Activated T-cell treated with anti-CD3 and anti-CD28 coated beads, Interleukin-2, amount 50 U/mL, for 1 hour (primary cell): ENCODE data around the gene RAP1A.
"Not testable (repeated sequence)": the region's sequence is repeated elsewhere in the genome, so short reads cannot be mapped to it uniquely, and the experiment has no call there.

Experiments
- DNase-seq: peaks from one replicate; pipeline ENCODE4 v3.0.0-alpha.2; 2020

RAP1A gene

GRCh38 chr1:111671852-111672251 lies 52.3 kb downstream of the RAP1A start:
- no peak for DNase-seq

- DNase-seq: no peak
These were observed 52.7 kb downstream of the RAP1A start for GRCh38 chr1:111672331-111672730.

GRCh38 chr1:111677604-111678003 lies 58.0 kb downstream of the RAP1A start:
- DNase-seq: no peak

- DNase-seq: no peak
These were observed 60.0 kb downstream of the RAP1A start for GRCh38 chr1:111679541-111679940.

- DNase-seq: not testable (repeated sequence)
These were observed 60.7 kb downstream of the RAP1A start for GRCh38 chr1:111680212-111680800.

DNA sequence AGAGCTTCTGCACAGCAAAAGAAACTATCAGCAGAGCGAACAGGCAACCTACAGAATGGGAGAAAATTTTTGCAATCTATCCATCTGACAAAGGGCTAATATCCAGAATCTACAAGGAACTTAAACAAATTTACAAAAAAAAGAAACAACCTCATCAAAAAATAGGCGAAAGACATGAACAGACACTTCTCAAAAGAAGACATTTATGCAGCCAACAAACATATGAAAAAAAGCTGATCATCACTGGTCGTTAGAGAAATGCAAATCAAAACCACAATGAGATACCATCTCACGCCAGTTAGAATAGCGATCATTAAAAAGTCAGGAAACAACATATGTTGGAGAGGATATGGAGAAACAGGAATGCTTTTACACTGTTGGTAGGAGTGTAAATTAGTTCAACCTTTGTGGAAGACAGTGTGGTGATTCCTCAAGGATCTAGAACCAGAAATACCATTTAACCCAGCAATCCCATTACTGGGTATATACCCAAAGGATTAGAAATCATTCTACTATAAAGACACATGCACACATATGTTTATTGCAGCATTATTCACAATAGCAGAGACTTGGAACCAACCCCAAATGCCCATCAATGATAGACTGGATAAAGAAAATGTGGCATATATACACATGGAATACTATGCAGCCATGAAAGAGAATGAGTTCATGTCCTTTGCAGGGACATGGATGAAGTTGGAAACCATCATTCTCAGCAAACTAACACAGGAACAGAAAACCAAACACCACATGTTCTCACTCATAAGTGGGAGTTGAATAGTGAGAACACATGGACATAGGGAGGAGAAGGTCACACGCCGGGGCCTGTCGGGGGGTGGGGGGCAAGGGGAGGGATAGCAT lies 65.9 kb downstream of the RAP1A start:
- not testable (repeated sequence) for DNase-seq

DNA sequence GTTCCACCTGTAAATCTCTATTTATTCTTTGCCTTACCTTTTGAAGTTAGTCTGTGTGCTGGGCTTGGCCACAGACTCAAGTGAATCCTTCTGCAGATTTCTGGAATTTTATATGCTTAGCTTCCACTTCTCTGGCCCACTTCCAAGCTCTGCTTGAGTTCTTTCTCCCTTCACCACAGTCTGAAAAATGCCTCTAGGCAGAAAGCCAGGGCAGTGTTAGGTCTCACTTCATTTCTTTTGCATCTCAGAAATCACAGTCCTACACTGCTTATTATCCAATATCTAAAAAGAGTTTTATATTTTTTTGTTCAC lies 70.7 kb downstream of the RAP1A start:
- DNase-seq: no peak

- no peak for DNase-seq
These were observed 72.3 kb downstream of the RAP1A start for GRCh38 chr1:111691886-111692285.

GRCh38 chr1:111695801-111696200 lies 76.2 kb downstream of the RAP1A start:
- no peak for DNase-seq

- no peak for DNase-seq
These were observed 76.7 kb downstream of the RAP1A start for GRCh38 chr1:111696330-111696729.

GRCh38 chr1:111699268-111699667 lies 79.7 kb downstream of the RAP1A start:
- DNase-seq: no peak

- DNase-seq: no peak
These were observed 83.0 kb downstream of the RAP1A start for GRCh38 chr1:111702504-111703050.

DNA sequence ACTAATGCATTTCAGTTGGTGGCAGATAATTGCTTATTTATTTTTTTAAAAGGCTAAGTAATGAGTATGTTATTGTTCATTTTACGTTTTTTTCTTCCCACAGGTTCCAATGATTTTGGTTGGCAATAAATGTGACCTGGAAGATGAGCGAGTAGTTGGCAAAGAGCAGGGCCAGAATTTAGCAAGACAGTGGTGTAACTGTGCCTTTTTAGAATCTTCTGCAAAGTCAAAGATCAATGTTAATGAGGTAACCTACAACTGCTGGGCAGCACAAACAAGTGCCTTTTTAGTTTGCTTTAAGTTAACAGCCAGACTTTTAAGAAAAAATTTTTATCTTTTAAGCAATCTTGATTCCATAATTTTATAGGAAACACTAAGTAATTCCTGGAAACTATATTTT lies 84.7 kb downstream of the RAP1A start:
- no peak for DNase-seq

GRCh38 chr1:111704776-111705175 lies 85.2 kb downstream of the RAP1A start:
- DNase-seq: no peak

DNA sequence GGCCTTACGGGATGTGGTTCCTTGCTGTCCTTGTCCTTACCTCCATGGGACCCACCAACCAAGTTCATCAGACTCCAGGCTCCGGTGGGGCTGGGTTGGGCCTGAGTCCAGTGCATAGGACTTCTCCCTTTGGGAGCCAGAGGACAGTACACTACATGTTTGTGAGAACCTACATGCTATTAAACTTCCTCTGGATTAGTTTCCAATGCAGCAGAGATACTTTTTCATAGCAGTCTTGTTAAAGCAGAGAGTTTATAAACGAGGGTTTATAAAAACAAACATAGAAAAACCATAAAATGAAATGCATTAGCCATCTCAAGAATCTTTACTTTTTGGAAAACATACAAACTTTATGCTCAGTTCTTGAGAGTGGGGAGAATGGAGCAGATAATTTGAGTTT lies 86.3 kb downstream of the RAP1A start:
- no peak for DNase-seq

DNA sequence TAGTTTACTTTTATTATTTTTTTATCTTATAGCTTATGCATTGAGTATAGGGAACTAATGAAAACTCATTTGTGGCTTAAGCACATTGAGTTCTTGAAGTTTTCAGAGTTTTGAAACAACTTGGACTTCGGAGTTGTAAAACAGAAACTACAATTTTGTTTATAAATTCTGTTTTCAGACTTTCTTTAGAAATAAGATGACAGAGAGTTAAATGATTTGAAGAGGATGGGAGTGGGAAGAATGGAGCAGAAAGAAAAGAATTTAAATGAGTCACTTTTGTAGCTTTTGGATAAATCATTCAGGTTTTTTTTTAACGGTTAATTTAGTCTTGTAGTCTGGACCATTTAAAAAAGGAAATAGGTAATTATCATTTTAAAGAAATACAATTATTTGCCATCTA lies 87.3 kb downstream of the RAP1A start:
- DNase-seq: no peak

DNA sequence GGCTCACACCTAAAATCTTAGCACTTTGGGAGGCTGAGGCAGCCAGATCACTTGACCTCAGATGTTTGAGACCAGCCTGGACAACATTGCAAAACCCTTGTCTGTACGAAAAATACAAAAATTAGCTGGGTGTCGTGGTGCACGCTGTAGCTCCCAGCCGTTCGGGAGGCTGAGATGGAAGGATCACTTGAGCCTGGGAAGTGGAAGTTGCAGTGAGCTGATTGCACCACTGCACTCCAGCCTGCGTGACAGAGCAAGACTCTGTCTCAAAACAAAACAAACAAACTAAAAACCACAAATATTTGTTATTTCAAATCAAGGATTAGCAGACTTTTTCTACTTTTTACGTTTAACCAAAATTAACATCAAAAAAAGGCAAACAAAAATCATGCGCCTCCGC lies 88.3 kb downstream of the RAP1A start:
- no peak for DNase-seq

DNA sequence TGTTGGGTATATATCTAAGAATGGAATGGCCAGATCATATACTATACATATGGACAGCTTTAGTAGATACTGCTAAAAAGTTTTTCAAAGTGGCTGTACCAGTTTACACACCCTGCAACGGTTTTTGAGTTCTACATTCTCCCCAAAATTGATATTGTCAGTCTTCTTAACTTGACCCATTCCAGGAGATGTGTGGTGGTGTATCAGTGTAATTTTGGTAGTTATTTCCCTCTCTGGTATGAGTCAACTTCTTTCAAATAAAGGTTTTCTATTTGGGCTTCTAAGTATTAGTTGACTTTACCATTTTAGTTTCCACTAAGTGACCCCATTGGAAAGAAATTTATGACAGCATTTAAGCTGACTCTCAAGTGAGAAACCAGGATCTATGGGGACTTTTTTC lies 90.4 kb downstream of the RAP1A start:
- DNase-seq: no peak

DNA sequence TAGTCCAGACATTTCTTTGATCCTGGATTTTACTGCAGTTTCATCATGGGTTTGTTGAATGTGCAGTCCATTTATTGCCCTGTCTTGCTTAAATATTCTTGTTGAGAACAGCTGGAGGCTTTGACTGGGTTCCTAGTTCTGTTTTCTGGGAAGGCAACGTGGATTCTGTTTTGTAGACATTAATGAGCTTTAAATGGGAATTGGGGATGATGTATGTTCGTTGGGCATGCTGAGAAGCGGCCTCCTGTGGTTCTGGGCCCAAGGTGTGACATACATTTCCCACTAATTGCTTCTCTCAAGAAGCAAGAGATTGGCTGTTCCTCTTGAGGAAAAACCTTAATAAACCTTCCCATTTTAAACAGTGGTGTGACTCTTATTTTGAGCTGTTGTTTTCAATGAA lies 96.7 kb downstream of the RAP1A start:
- no peak for DNase-seq

- no peak for DNase-seq
These were observed 97.9 kb downstream of the RAP1A start for GRCh38 chr1:111717450-111717849.

DNA sequence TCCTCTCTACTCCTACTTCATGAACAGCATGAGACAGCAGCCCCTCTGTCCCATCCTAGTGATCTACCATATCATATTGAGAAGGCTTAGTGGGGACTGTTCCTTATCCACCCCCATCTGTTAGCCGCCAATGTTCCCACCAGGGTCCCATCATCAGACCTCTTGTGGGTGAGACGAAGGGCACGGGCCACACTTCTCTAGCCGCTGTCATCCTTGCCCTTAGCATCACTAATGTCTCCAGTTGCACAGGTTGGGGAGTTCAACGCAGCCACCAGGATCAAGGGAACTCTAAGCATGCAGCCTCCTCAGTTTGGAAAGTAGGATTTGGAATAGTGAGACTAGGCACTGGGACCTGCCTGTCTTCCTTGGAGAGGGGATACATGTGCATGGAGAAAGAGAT lies 99.5 kb downstream of the RAP1A start:
- no peak for DNase-seq

DNA sequence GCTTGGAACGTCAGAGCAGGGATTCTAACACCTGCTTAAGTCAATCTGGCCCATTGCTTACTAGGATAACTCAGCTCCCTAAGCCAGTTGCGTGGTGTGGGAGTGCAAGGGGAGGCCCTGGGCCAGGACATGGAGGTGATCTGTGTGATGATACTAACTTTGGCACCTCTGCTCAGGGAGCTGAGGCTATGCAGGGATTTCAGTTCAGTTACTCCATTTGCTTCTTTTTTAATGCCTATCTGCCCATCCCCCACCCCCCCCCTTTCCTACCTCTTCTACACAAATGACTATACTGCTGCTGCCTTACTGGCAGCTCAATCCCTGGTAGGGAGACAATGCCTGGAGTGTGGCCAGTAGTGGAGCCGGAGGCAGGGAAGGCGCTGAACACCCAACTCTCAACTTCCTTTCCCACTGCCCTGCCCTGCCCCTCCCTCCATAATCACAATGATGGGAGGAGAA lies 100.1 kb downstream of the RAP1A start:
- no peak for DNase-seq

DNA sequence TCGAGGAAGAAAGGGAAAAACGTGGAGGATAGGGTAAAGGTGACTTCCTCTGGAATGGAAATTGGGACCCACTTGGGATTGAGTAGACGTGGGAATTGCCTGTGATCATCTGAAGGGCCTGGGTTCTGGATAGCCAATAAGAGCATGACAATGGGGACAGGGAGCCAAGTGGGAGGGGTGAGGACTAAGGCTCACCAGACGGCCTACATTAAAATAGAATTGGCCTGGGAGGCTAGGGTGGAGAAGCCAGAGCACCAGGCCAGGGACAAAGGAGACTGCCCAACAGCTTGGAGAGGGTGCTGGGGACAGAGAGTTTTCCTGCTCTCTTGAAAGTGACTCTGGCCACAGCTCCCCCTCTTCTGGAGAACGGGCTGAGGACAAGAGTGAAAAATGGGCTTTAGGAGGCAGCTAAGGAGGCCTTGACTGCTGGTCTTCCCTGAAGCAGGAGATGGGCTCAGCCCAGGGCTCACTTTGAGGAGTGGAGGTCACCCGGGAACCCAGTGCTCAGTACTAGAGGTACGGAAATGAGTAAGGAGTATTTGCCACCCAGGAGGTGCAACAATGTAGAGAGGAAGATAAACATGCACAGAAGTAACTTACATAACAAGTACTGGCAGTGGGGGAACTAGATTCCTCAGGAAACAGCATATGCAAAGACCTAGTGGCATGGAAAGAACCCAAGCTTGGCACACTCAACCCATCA lies 100.8 kb downstream of the RAP1A start:
- DNase-seq: no peak
